Islet of Langerhans (tissue), 1 donor: ENCODE measurements around the gene PLAGL1.

Source experiments
- FAIRE-seq: peaks from one replicate; lab custom pipeline; 2011; peaks lifted over from hg19 to GRCh38; lab: Jason Lieb, UNC

PLAGL1 gene

GRCh38 chr6:144008846-144009245, 787 bp upstream of the PLAGL1 start:
- no peak for FAIRE-seq

GRCh38 chr6:144007478-144008119, 460 bp downstream of the PLAGL1 start:
- FAIRE-seq, result no peak

GRCh38 chr6:144006736-144007477, 1.2 kb downstream of the PLAGL1 start:
- FAIRE-seq, result peak; percentile 95

- peak; percentile 76 for FAIRE-seq
Measured at GRCh38 chr6:143999406-143999805, 8.7 kb downstream of the PLAGL1 start.

- no peak for FAIRE-seq
Measured at GRCh38 chr6:143998686-143999085, 9.4 kb downstream of the PLAGL1 start.

- FAIRE-seq, result no peak
Measured at GRCh38 chr6:143993965-143994646, 14.0 kb downstream of the PLAGL1 start.

- FAIRE-seq, result no peak
Measured at GRCh38 chr6:143992285-143992684, 15.8 kb downstream of the PLAGL1 start.

GRCh38 chr6:143986463-143987065, 21.5 kb downstream of the PLAGL1 start:
- FAIRE-seq, result no peak

- FAIRE-seq, result no peak
Measured at GRCh38 chr6:143984666-143985065, 23.4 kb downstream of the PLAGL1 start.

- no peak for FAIRE-seq
Measured at GRCh38 chr6:143982968-143983367, 25.1 kb downstream of the PLAGL1 start.

- FAIRE-seq, result no peak
Measured at GRCh38 chr6:143980921-143981320, 27.1 kb downstream of the PLAGL1 start.

- no peak for FAIRE-seq
Measured at GRCh38 chr6:143976806-143977349, 31.2 kb downstream of the PLAGL1 start.

- FAIRE-seq, result no peak
Measured at GRCh38 chr6:143974089-143974488, 34.0 kb downstream of the PLAGL1 start.

GRCh38 chr6:143973097-143973966, 34.7 kb downstream of the PLAGL1 start:
- FAIRE-seq, result no peak

- peak; percentile 36 for FAIRE-seq
Measured at GRCh38 chr6:143971482-143972205, 36.4 kb downstream of the PLAGL1 start.

GRCh38 chr6:143970456-143971218, 37.4 kb downstream of the PLAGL1 start:
- FAIRE-seq, result peak; percentile 51

GRCh38 chr6:143969077-143969476, 39.0 kb downstream of the PLAGL1 start:
- FAIRE-seq, result no peak

- FAIRE-seq, result no peak
Measured at GRCh38 chr6:143967706-143968376, 40.2 kb downstream of the PLAGL1 start.

GRCh38 chr6:143966312-143966711, 41.7 kb downstream of the PLAGL1 start:
- FAIRE-seq, result no peak
